AG09319 (cell line): ENCODE data around the gene RTL10.

Experiments used
- DNase-seq: peaks from one replicate; pipeline ENCODE4 v3.0.0-alpha.2; 2010; ENCODE audit warnings: low read depth; ENCODE audit errors: extremely low read depth
- CTCF ChIP-seq: IDR thresholded peaks from 2 replicates; pipeline ENCODE4 v1.5.1; 2011; ENCODE audit warnings: low read depth, mild to moderate bottlenecking, inconsistent platforms, low read length, moderate library complexity

Gene RTL10

DNA sequence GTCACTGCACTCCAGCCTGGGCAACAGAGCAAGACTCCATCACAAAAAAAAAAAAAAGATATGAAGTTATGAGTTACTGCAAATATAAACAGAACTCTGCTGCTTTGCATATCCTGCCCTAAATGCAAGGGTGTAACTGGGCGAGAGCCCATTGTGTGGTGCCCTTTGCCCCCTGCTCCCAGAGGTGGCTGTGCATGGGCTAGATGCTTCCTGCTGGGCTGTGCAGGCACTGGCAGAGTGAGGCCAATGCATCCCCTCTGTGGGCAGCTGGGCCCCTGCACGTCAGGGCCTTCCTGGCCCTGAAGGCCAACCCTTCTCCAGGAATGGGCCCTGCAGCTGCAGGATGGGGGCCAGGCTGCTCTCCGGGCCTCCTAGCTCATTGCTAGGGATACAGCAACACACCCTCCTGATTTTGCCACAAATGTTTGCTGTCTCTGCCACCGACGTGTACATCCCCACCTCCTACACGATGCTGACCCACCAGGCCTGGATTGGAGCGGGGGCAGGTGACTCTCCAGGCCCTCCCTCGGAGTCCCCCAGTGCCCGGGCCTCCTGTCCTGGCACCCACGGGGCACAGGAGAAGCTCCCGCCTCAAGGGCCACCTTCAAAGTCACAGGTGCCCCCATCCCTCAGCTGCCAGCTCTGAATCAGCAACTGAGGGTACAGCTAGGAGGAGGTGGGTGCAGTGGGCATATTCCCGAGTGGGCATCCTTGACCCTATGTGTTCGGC, 46.2 kb upstream of the RTL10 start:
- DNase-seq = no peak
- TF ChIP-seq CTCF = no peak

DNA sequence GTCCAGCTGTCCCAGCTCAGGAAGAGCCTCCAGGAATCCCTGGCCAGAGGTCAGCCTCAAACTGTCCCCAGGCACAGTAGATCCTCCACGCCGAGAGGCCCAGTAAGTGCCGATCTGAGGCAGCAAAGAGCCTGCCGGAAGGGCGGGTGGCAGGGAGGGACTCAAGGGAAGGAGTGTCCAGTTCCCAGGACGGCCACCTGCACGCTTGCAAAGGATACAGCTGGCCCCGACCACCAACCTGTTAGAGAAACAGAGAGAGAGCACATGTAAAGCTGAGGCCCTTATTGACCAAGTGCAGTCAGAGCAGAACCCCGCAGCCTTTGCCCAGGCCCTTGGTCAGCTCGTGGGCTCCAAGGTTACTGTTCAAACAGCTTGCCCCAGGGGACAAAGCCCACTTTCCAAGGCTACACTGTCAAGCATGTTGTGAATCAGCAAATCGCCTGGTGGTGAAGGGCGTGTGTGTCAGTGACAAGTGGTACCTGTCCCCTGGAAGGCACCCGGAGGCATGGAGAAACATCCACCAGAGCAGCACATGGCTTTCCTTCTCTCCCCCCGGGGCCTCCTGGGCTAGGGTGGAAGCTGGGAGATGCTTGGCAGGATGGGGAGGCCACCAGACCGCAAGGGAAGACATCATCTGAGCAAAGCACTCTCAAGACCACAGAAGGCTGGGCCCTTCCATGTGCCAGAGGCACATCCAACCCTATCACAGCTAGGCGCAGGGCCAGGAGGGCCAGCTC, 44.3 kb upstream of the RTL10 start:
- DNase-seq = no peak
- TF ChIP-seq CTCF = no peak

GRCh38 chr22:19898145-19898544, 43.5 kb upstream of the RTL10 start:
- no peak for TF ChIP-seq CTCF
- DNase-seq = no peak

GRCh38 chr22:19897726-19898125, 43.1 kb upstream of the RTL10 start:
- no peak for TF ChIP-seq CTCF
- DNase-seq = no peak

DNA sequence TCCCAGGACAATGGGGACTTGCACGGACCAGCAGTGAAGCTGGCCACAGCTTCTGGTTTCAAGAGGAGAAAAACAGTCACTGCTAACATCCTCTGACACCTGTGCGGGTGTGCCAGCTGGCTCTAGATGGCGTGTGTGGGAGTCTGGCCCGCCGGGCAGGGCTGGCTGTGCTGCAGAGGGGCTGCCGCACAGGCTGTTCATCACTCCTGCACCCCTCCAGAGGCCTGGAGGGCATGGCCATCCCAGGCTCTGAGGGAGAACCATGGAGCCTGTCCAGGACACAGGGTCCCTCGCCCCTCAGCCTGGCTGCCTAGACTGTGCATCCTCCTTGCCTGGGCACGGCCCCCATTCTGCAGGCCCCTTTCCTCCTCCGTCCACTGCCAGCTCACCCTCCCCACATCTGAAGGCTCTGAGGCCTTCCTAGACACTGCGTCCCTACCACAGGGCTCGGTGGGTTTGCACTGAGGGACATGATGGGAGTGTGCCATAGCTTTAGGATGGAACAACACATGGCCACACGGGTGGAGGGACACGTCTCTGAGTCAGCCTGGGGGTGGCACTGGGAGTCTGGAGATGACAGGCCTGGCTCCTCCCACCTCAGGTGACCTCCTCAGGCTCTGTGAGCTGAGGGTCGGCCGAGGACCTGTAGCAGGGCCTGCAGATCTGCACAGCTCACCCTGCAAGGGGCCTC, 42.1 kb upstream of the RTL10 start:
- TF ChIP-seq CTCF = no peak
- DNase-seq = no peak

- no peak for TF ChIP-seq CTCF
- no peak for DNase-seq
Observed at GRCh38 chr22:19895160-19895849, 40.6 kb upstream of the RTL10 start.

DNA sequence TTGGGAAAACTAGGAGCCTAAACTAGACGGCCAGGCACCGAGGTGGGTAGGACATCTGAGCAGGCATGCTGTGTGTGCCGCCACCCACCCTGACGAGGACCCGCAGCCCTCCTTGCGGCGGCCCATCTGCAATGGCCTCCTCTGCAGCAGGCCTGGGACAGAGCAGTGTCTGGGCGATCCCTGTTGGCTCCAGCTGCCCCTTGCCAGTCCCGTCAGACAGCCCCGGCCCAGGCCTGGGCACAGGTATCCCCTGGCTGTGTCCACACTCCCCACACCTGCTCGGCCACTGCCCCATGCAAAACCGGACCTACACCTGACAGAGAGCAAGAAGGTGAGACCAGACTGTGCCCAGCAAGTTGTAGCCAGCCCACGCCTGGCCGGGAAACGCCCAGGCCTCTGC, 38.7 kb upstream of the RTL10 start:
- TF ChIP-seq CTCF = no peak
- no peak for DNase-seq
